HG02884 (cell line): ENCODE measurements around the gene SPINK1.
"Not testable (repeated sequence)": the region's sequence is repeated elsewhere in the genome, so short reads cannot be mapped to it uniquely, and the experiment has no call there.

Source experiments
- ATAC-seq: cut with Tn5 transposase; IDR thresholded peaks from one replicate; pipeline ENCODE4 v1.9.1; 2021; ENCODE audit warnings: mild to moderate bottlenecking, moderate library complexity; ENCODE audit not compliant: unreplicated experiment

The SPINK1 gene

DNA sequence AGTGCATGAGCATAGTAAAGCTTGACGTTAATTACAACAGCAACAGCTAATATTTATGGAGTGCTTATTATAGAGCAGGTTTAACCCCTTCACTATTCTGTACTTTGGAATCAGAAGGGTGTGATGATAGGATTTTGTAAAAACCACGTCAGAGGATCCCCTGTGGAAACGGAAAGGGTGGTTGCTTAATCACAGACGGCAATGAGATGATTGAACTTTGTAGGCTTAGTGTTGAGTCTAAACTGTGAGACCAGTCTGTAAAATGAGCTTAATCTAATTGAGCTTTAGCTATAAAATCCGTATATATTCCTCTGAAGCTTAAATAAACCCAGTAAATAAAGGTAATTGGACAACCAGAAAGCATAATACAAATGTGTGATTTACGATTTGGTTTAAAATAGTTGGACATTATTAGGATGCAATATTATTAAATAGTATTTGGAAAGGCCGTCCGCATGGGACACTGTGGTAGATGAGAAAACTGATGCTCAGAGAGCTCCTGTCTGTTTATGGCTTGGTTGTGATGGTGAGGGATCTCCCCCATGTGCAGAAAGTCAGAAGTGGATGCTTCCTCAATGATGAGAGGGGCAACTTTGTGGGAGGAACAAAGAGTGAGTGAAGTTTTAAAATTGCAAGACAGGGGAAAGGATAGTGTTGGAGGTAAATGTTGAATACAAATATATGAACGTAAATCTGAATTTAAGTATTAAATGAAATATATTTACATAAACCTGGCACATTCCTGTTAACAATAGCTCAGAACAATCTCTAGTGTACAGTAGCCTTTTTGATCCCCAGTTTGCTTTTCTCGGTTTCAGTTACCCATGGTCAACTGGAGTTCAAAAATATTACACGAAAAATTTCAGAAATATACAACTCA lies 23.7 kb upstream of the SPINK1 start:
- ATAC-seq, result no peak

GRCh38 chr5:147854331-147854730 lies 22.9 kb upstream of the SPINK1 start:
- ATAC-seq, result no peak

- no peak for ATAC-seq
These were observed 22.0 kb upstream of the SPINK1 start for GRCh38 chr5:147853372-147853987.

GRCh38 chr5:147852365-147852764 lies 20.9 kb upstream of the SPINK1 start:
- no peak for ATAC-seq

- ATAC-seq, result no peak
These were observed 20.1 kb upstream of the SPINK1 start for GRCh38 chr5:147851578-147851977.

GRCh38 chr5:147849226-147849625 lies 17.8 kb upstream of the SPINK1 start:
- ATAC-seq, result no peak

DNA sequence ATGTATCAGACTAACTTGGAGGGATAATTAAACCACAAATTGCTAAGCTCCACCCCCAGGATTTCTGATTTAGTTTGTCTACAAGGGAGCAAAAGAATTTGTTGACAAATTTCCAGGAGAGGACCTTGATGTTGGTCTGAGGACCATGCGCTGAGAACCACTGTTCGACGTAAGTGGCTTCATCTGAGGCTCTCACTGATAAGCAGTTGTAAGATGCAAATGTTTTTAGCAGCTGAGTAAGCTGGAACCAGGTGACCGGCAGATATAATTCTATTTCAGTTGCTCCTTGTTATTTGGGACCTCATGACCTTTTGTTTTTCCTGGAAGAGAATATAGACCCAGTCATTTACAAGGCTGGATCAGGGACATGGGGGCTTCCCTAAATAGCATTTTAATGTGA lies 14.1 kb upstream of the SPINK1 start:
- no peak for ATAC-seq

DNA sequence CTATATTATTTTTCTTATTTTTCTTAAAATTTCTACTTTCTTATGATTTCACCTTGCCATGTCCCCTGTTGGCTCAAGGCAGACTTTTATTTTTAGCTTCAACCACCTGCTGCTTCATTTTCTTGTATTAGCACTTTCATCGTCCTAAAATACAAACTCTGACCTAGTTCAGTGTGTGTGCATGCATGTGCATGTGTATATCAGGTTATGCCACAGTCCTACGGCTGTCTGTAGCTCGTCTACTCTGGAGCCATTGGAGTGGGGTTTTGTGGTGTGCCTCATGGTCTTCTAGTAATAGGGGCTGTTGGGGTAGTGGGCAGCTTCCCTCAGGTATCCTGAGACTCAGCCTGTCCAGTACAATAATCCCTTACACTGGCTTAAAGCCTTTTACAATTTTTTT lies 13.4 kb upstream of the SPINK1 start:
- no peak for ATAC-seq

DNA sequence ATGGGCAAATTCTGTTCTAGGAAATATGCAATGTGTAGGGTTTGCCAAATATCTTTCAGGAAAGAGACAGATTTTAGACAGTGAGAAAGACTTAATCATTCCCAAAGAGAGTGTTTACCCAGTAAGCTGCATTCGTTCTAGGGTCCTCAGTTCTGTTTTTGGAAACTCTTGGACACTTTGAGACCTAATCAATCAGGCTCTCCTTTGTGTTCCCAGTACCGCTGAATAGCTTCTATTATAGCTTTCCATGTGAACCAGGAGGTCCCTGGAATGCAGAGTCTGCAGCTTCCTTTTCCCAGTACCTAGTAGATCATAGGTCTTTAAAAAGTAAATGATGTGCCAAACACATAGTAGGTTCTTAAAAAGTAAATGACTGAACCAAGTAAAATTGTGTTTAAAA lies 11.4 kb upstream of the SPINK1 start:
- ATAC-seq, result no peak

DNA sequence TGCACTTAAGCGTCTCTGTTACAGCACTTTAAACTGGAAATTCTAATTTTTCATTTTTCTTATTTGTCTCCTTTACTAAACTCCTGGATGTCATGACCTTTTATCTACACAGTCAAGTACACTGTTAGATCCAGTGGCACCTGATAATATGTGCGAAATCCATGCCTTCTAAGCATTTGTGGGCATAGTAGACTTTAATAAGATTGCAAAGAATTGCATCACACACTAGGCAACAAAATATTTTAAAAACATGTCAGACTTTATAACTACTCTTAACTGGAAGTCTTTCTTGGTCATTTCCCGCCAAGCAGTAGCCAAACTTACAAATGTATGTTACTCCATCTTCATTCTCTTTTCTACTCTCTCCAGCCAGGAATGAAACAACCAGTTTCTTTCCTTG lies 5.0 kb upstream of the SPINK1 start:
- ATAC-seq, result no peak

DNA sequence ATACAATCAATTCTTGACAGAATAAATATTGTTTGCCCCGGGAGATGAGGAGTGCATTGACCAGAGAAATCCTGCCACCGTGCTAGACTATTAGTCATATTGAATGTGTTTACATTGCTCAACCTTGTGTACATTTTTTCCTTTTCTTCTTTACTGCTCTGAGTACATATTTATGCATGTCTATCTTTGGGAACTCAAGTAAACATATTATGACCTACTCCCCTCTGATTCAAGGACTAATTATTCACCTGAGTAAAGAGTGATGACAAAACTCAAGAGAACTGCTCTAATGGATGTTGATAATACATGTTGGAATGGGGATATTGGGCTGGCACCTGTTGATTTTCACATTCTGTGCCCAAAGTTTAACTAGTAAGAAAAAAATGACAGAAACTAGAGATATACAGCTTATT lies 3.9 kb upstream of the SPINK1 start:
- ATAC-seq, result no peak

DNA sequence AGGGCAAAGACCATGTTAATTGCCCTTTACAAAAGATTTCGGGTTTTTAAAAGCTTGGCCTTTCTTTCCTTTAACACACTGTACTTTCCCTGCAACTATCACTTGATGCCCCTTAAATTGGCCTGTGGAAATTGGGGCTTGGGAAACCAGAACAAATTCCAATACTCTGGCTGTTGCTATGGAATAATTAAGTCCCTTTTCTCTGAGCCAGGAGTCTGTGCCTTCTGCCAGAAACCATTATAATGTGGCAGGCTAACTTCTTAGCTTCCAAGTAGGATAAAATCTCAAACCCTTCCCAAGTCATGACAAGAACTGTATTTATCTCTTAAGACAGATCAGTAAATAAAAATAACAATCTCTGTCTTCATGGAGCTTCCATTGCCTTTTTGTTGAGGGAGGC lies 1.1 kb upstream of the SPINK1 start:
- no peak for ATAC-seq

- ATAC-seq, result no peak
These were observed 1.4 kb downstream of the SPINK1 start for GRCh38 chr5:147830035-147830434.

- ATAC-seq, result not testable (repeated sequence)
These were observed 4.5 kb downstream of the SPINK1 start for GRCh38 chr5:147827017-147827416.

DNA sequence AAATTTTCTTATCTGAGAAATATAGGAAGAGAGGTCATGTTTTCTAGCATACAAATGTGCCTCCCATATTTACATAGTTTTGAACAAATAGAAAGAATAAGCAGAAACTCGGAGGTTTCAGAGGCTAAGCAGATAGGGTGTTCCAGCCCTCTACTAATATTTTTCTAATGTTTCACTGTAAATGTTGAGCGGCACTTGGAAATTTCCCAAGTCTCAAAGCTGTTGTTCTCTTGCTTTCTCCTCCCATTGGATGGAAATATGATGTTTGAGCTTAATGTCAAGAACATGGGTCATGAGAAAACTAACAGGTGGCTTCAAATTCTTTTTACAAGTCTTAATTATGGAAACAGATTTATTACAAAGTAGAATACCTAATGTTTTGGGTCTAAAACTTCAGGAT lies 5.1 kb downstream of the SPINK1 start:
- ATAC-seq, result no peak

- ATAC-seq, result peak; percentile 92
These were observed 8.6 kb downstream of the SPINK1 start for GRCh38 chr5:147822686-147823491.

- not testable (repeated sequence) for ATAC-seq
These were observed 9.2 kb downstream of the SPINK1 start for GRCh38 chr5:147822222-147822621.

GRCh38 chr5:147821766-147822165 lies 9.7 kb downstream of the SPINK1 start:
- no peak for ATAC-seq

GRCh38 chr5:147819261-147819770 lies 12.2 kb downstream of the SPINK1 start:
- no peak for ATAC-seq

DNA sequence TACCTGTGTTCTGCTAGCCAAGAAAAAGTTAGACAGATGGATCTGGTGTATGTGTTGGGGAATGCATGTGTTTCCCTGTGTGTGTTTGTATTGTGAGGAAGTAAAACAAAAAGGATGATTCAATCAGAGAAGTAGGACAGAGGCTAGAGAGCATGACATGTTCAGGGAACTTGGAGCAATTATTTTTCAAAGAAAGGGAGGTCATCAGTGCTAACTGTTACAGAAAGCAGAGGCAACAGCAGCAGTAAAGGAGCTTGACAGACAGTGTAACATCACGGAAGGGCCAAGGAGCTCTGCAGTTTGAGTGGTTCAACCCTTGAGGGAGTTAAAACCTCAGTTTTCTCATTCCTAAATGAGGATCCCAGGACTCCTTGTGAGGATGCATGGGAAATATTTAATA lies 13.2 kb downstream of the SPINK1 start:
- ATAC-seq, result no peak

GRCh38 chr5:147813696-147814095 lies 17.8 kb downstream of the SPINK1 start:
- no peak for ATAC-seq
